ENCODE measurements around the gene DPF3.

The DPF3 gene

GRCh38 chr14:72788972-72789728 lies 104.8 kb downstream of the DPF3 start:
- no peak overlapping the region for H3K4me3 ChIP-seq (ENCODE audit: low read length)
- no peaks in the 10 kb centered on the region for H3K9me3 ChIP-seq (ENCODE audit: control insufficient read depth, insufficient read depth, low read length)
- no peaks in the 10 kb centered on the region for H3K4me1 ChIP-seq (ENCODE audit: control insufficient read depth, insufficient read depth, low read length)
- no CpG with 5 or more reads among the region's 13 CpGs for WGBS (ENCODE audit: insufficient coverage, insufficient read length)
- no peak overlapping the region for H3K27ac ChIP-seq (ENCODE audit: low read length)
- no peaks in the 10 kb centered on the region for H3K36me3 ChIP-seq (ENCODE audit: control insufficient read depth, insufficient read depth, low read length)
- no peaks in the 10 kb centered on the region for H3K27me3 ChIP-seq (ENCODE audit: control insufficient read depth, insufficient read depth, low read length)
- no peak for DNase-seq (ENCODE audit: low read depth, low spot score)

- H3K9me3 ChIP-seq (ENCODE audit: control insufficient read depth, insufficient read depth, low read length): no peaks in the 10 kb centered on the region
- H3K4me3 ChIP-seq (ENCODE audit: low read length): no peak overlapping the region
- H3K27ac ChIP-seq (ENCODE audit: low read length): no peak overlapping the region
- H3K4me1 ChIP-seq (ENCODE audit: control insufficient read depth, insufficient read depth, low read length): no peaks in the 10 kb centered on the region
- H3K27me3 ChIP-seq (ENCODE audit: control insufficient read depth, insufficient read depth, low read length): no peaks in the 10 kb centered on the region
- no peaks in the 10 kb centered on the region for H3K36me3 ChIP-seq (ENCODE audit: control insufficient read depth, insufficient read depth, low read length)
- no CpG with 5 or more reads among the region's 6 CpGs for WGBS (ENCODE audit: insufficient coverage, insufficient read length)
- no peak for DNase-seq (ENCODE audit: low read depth, low spot score)
These were observed 105.6 kb downstream of the DPF3 start for GRCh38 chr14:72788255-72788654.

- no CpG with 5 or more reads among the region's 6 CpGs for WGBS (ENCODE audit: insufficient coverage, insufficient read length)
- Histone ChIP-seq H3K27ac (ENCODE audit: low read length) (no peak overlapping the region), H3K4me1 (ENCODE audit: control insufficient read depth, insufficient read depth, low read length) (no peaks in the 10 kb centered on the region), H3K27me3 (ENCODE audit: control insufficient read depth, insufficient read depth, low read length) (no peaks in the 10 kb centered on the region), H3K4me3 (ENCODE audit: low read length) (no peak overlapping the region), H3K9me3 (ENCODE audit: control insufficient read depth, insufficient read depth, low read length) (no peaks in the 10 kb centered on the region), H3K36me3 (ENCODE audit: control insufficient read depth, insufficient read depth, low read length) (no peaks in the 10 kb centered on the region)
- DNase-seq (ENCODE audit: low read depth, low spot score): no peak
These were observed 106.1 kb downstream of the DPF3 start for GRCh38 chr14:72787841-72788240.

GRCh38 chr14:72786378-72787350 lies 107.2 kb downstream of the DPF3 start:
- Histone ChIP-seq H3K4me3 (ENCODE audit: low read length) (no peak overlapping the region), H3K36me3 (ENCODE audit: control insufficient read depth, insufficient read depth, low read length) (no peaks in the 10 kb centered on the region), H3K27me3 (ENCODE audit: control insufficient read depth, insufficient read depth, low read length) (no peaks in the 10 kb centered on the region), H3K4me1 (ENCODE audit: control insufficient read depth, insufficient read depth, low read length) (no peaks in the 10 kb centered on the region), H3K27ac (ENCODE audit: low read length) (no peak overlapping the region), H3K9me3 (ENCODE audit: control insufficient read depth, insufficient read depth, low read length) (no peaks in the 10 kb centered on the region)
- no CpG with 5 or more reads among the region's 13 CpGs for WGBS (ENCODE audit: insufficient coverage, insufficient read length)
- no peak for DNase-seq (ENCODE audit: low read depth, low spot score)

GRCh38 chr14:72783741-72784140 lies 110.2 kb downstream of the DPF3 start:
- Histone ChIP-seq H3K36me3 (ENCODE audit: control insufficient read depth, insufficient read depth, low read length) (no peaks in the 10 kb centered on the region), H3K9me3 (ENCODE audit: control insufficient read depth, insufficient read depth, low read length) (no peaks in the 10 kb centered on the region), H3K4me3 (ENCODE audit: low read length) (no peak overlapping the region), H3K4me1 (ENCODE audit: control insufficient read depth, insufficient read depth, low read length) (no peaks in the 10 kb centered on the region), H3K27me3 (ENCODE audit: control insufficient read depth, insufficient read depth, low read length) (no peaks in the 10 kb centered on the region), H3K27ac (ENCODE audit: low read length) (no peak overlapping the region)
- no peak for DNase-seq (ENCODE audit: low read depth, low spot score)
- no CpG with 5 or more reads among the region's 7 CpGs for WGBS (ENCODE audit: insufficient coverage, insufficient read length)

GRCh38 chr14:72782817-72783216 lies 111.1 kb downstream of the DPF3 start:
- peaks cover 1% of the 10 kb centered on the region; the same call in 1 of the 2 replicates for H3K9me3 ChIP-seq (ENCODE audit: control insufficient read depth, insufficient read depth, low read length)
- no peak overlapping the region for H3K27ac ChIP-seq (ENCODE audit: low read length)
- no peaks in the 10 kb centered on the region for H3K27me3 ChIP-seq (ENCODE audit: control insufficient read depth, insufficient read depth, low read length)
- no CpG with 5 or more reads among the region's 2 CpGs for whole genome bisulfite sequencing (ENCODE audit: insufficient coverage, insufficient read length)
- H3K4me1 ChIP-seq (ENCODE audit: control insufficient read depth, insufficient read depth, low read length): no peaks in the 10 kb centered on the region
- no peaks in the 10 kb centered on the region for H3K36me3 ChIP-seq (ENCODE audit: control insufficient read depth, insufficient read depth, low read length)
- H3K4me3 ChIP-seq (ENCODE audit: low read length): no peak overlapping the region
- no peak for DNase-seq (ENCODE audit: low read depth, low spot score)

- H3K27me3 ChIP-seq (ENCODE audit: control insufficient read depth, insufficient read depth, low read length): no peaks in the 10 kb centered on the region
- no peak overlapping the region for H3K27ac ChIP-seq (ENCODE audit: low read length)
- H3K36me3 ChIP-seq (ENCODE audit: control insufficient read depth, insufficient read depth, low read length): no peaks in the 10 kb centered on the region
- H3K4me3 ChIP-seq (ENCODE audit: low read length): no peak overlapping the region
- H3K9me3 ChIP-seq (ENCODE audit: control insufficient read depth, insufficient read depth, low read length): peaks cover 1% of the 10 kb centered on the region; the same call in 1 of the 2 replicates
- no peaks in the 10 kb centered on the region for H3K4me1 ChIP-seq (ENCODE audit: control insufficient read depth, insufficient read depth, low read length)
- no CpG with 5 or more reads among the region's 15 CpGs for WGBS (ENCODE audit: insufficient coverage, insufficient read length)
- DNase-seq (ENCODE audit: low read depth, low spot score): no peak
These were observed 112.1 kb downstream of the DPF3 start for GRCh38 chr14:72781561-72782508.

- Histone ChIP-seq H3K36me3 (ENCODE audit: control insufficient read depth, insufficient read depth, low read length) (no peaks in the 10 kb centered on the region), H3K9me3 (ENCODE audit: control insufficient read depth, insufficient read depth, low read length) (peaks cover 1% of the 10 kb centered on the region; the same call in 1 of the 2 replicates), H3K27me3 (ENCODE audit: control insufficient read depth, insufficient read depth, low read length) (no peaks in the 10 kb centered on the region), H3K4me3 (ENCODE audit: low read length) (no peak overlapping the region), H3K27ac (ENCODE audit: low read length) (no peak overlapping the region), H3K4me1 (ENCODE audit: control insufficient read depth, insufficient read depth, low read length) (no peaks in the 10 kb centered on the region)
- WGBS (ENCODE audit: insufficient coverage, insufficient read length): no CpG with 5 or more reads among the region's 2 CpGs
- DNase-seq (ENCODE audit: low read depth, low spot score): no peak
These were observed 113.2 kb downstream of the DPF3 start for GRCh38 chr14:72780751-72781150.

- peaks cover 1% of the 10 kb centered on the region; the same call in 1 of the 2 replicates for H3K9me3 ChIP-seq (ENCODE audit: control insufficient read depth, insufficient read depth, low read length)
- no CpG with 5 or more reads among the region's 2 CpGs for WGBS (ENCODE audit: insufficient coverage, insufficient read length)
- H3K27ac ChIP-seq (ENCODE audit: low read length): no peak overlapping the region
- no peak overlapping the region for H3K4me3 ChIP-seq (ENCODE audit: low read length)
- H3K36me3 ChIP-seq (ENCODE audit: control insufficient read depth, insufficient read depth, low read length): no peaks in the 10 kb centered on the region
- no peaks in the 10 kb centered on the region for H3K4me1 ChIP-seq (ENCODE audit: control insufficient read depth, insufficient read depth, low read length)
- no peak for DNase-seq (ENCODE audit: low read depth, low spot score)
- no peaks in the 10 kb centered on the region for H3K27me3 ChIP-seq (ENCODE audit: control insufficient read depth, insufficient read depth, low read length)
These were observed 114.2 kb downstream of the DPF3 start for GRCh38 chr14:72779679-72780078.

- H3K4me1 ChIP-seq (ENCODE audit: control insufficient read depth, insufficient read depth, low read length): no peaks in the 10 kb centered on the region
- no peaks in the 10 kb centered on the region for H3K27me3 ChIP-seq (ENCODE audit: control insufficient read depth, insufficient read depth, low read length)
- peaks cover 1% of the 10 kb centered on the region; the same call in 1 of the 2 replicates for H3K9me3 ChIP-seq (ENCODE audit: control insufficient read depth, insufficient read depth, low read length)
- H3K4me3 ChIP-seq (ENCODE audit: low read length): no peak overlapping the region
- H3K27ac ChIP-seq (ENCODE audit: low read length): no peak overlapping the region
- no CpG with 5 or more reads among the region's 2 CpGs for WGBS (ENCODE audit: insufficient coverage, insufficient read length)
- DNase-seq (ENCODE audit: low read depth, low spot score): no peak
- H3K36me3 ChIP-seq (ENCODE audit: control insufficient read depth, insufficient read depth, low read length): no peaks in the 10 kb centered on the region
These were observed 116.3 kb downstream of the DPF3 start for GRCh38 chr14:72777636-72778035.
